Measurements from ENCODE around the gene DAAM2.

The DAAM2 gene

GRCh38 chr6:39848171-39848570 is 56.0 kb downstream of the DAAM2 start:
- no peak for DNase-seq (ENCODE audit: low spot score)

- DNase-seq (ENCODE audit: low spot score) = no peak
Observed at GRCh38 chr6:39849228-39849627, 57.1 kb downstream of the DAAM2 start.

GRCh38 chr6:39849764-39850163 is 57.6 kb downstream of the DAAM2 start:
- no peak for DNase-seq (ENCODE audit: low spot score)

GRCh38 chr6:39850736-39851297 is 58.6 kb downstream of the DAAM2 start:
- no peak for DNase-seq (ENCODE audit: low spot score)

GRCh38 chr6:39851331-39851730 is 59.2 kb downstream of the DAAM2 start:
- no peak for DNase-seq (ENCODE audit: low spot score)

- DNase-seq (ENCODE audit: low spot score) = no peak
Observed at GRCh38 chr6:39852324-39852723, 60.1 kb downstream of the DAAM2 start.

- no peak for DNase-seq (ENCODE audit: low spot score)
Observed at GRCh38 chr6:39853604-39854003, 61.4 kb downstream of the DAAM2 start.

GRCh38 chr6:39855356-39855995 is 63.3 kb downstream of the DAAM2 start:
- peak; percentile 76 for DNase-seq (ENCODE audit: low spot score)

GRCh38 chr6:39859025-39859424 is 66.8 kb downstream of the DAAM2 start:
- no peak for DNase-seq (ENCODE audit: low spot score)

- no peak for DNase-seq (ENCODE audit: low spot score)
Observed at GRCh38 chr6:39861663-39862062, 69.5 kb downstream of the DAAM2 start.

GRCh38 chr6:39865011-39865888 is 73.1 kb downstream of the DAAM2 start:
- DNase-seq (ENCODE audit: low spot score) = peak; percentile 84

GRCh38 chr6:39867592-39867991 is 75.4 kb downstream of the DAAM2 start:
- DNase-seq (ENCODE audit: low spot score) = no peak

GRCh38 chr6:39870950-39871349 is 78.8 kb downstream of the DAAM2 start:
- DNase-seq (ENCODE audit: low spot score) = no peak

- no peak for DNase-seq (ENCODE audit: low spot score)
Observed at GRCh38 chr6:39873439-39873838, 81.3 kb downstream of the DAAM2 start.

GRCh38 chr6:39876111-39876510 is 83.9 kb downstream of the DAAM2 start:
- DNase-seq (ENCODE audit: low spot score) = no peak

GRCh38 chr6:39876826-39877225 is 84.7 kb downstream of the DAAM2 start:
- DNase-seq (ENCODE audit: low spot score) = no peak

- no peak for DNase-seq (ENCODE audit: low spot score)
Observed at GRCh38 chr6:39879535-39879934, 87.4 kb downstream of the DAAM2 start.

- DNase-seq (ENCODE audit: low spot score) = no peak
Observed at GRCh38 chr6:39880594-39880993, 88.4 kb downstream of the DAAM2 start.

GRCh38 chr6:39881851-39882530 is 89.8 kb downstream of the DAAM2 start:
- DNase-seq (ENCODE audit: low spot score) = peak; percentile 89

GRCh38 chr6:39882531-39882899 is 90.3 kb downstream of the DAAM2 start:
- DNase-seq (ENCODE audit: low spot score) = peak; percentile 83

GRCh38 chr6:39884696-39885095 is 92.5 kb downstream of the DAAM2 start:
- no peak for DNase-seq (ENCODE audit: low spot score)

GRCh38 chr6:39885691-39886090 is 93.5 kb downstream of the DAAM2 start:
- no peak for DNase-seq (ENCODE audit: low spot score)

- no peak for DNase-seq (ENCODE audit: low spot score)
Observed at GRCh38 chr6:39886871-39887270, 94.7 kb downstream of the DAAM2 start.

Measured in AG20443 (cell line).